OCI-LY1 (cell line): ENCODE results near the gene HOXD3.

ENCODE experiments used
- H2AFZ ChIP-seq: fragments of 200-600 bp; sonication (generic), shearing (Covaris generic); 2 replicates; pipeline ENCODE4 v1.6.0; 2014; ENCODE audit warnings: antibody characterized with exemption, mild to moderate bottlenecking, low read length
- H3F3A ChIP-seq: fragments of 200-600 bp; sonication (generic), shearing (Covaris generic); 2 replicates; pipeline ENCODE4 v1.6.0; 2014; ENCODE audit warnings: mild to moderate bottlenecking, antibody characterized with exemption, low read length, moderate library complexity; ENCODE audit not compliant: insufficient read depth
- H3K27ac ChIP-seq: fragments of 200-600 bp; sonication (generic); 2 replicates; pipeline ENCODE4 v1.5.1; 2014; ENCODE audit warnings: low read length, mixed run types, mild to moderate bottlenecking, low read depth; ENCODE audit not compliant: poor library complexity, severe bottlenecking
- H3K27me3 ChIP-seq: fragments of 200-600 bp; sonication (generic); 2 replicates; pipeline ENCODE4 v1.6.0; 2014; ENCODE audit warnings: antibody characterized with exemption, mild to moderate bottlenecking, low read length, moderate library complexity; ENCODE audit not compliant: insufficient read depth
- H3K36me3 ChIP-seq: fragments of 200-600 bp; sonication (generic); 2 replicates; pipeline ENCODE4 v1.6.1; 2014; ENCODE audit warnings: mild to moderate bottlenecking, antibody characterized with exemption, low read length, moderate library complexity, mixed read lengths; ENCODE audit not compliant: insufficient read depth
- H3K4me1 ChIP-seq: fragments of 200-600 bp; sonication (generic); 2 replicates; pipeline ENCODE4 v1.5.1; 2014; ENCODE audit warnings: mild to moderate bottlenecking, low read length, moderate library complexity; ENCODE audit not compliant: insufficient read depth, severe bottlenecking
- H3K4me2 ChIP-seq: fragments of 200-600 bp; sonication (generic), shearing (Covaris generic); 2 replicates; pipeline ENCODE4 v1.6.1; 2014; ENCODE audit warnings: low read length
- H3K4me3 ChIP-seq: fragments of 200-600 bp; sonication (generic); 2 replicates; pipeline ENCODE4 v1.5.1; 2014; ENCODE audit warnings: low read length, low read depth, mild to moderate bottlenecking, mixed read lengths; ENCODE audit not compliant: poor library complexity, severe bottlenecking
- H3K79me2 ChIP-seq: fragments of 200-600 bp; shearing (Covaris generic); 2 replicates; pipeline ENCODE4 v1.6.1; 2016; ENCODE audit warnings: mixed run types, low read length, mixed read lengths; ENCODE audit not compliant: insufficient read depth
- H3K9ac ChIP-seq: fragments of 200-600 bp; sonication (generic), shearing (Covaris generic); 2 replicates; pipeline ENCODE4 v1.6.1; 2014; ENCODE audit warnings: mild to moderate bottlenecking, low read length, mixed read lengths
- H3K9me2 ChIP-seq: fragments of 200-600 bp; sonication (generic), shearing (Covaris generic); 2 replicates; pipeline ENCODE4 v1.6.1; 2014; ENCODE audit warnings: low read depth, mild to moderate bottlenecking, low read length, mixed read lengths
- H3K9me3 ChIP-seq: fragments of 200-600 bp; shearing (Covaris generic); 2 replicates; pipeline ENCODE4 v1.6.1; 2014; ENCODE audit warnings: low read length, mixed read lengths
- H4K20me1 ChIP-seq: fragments of 200-600 bp; sonication (generic), shearing (Covaris generic); 2 replicates; pipeline ENCODE4 v1.6.0; 2016; ENCODE audit warnings: mild to moderate bottlenecking, low read length; ENCODE audit not compliant: insufficient read depth
- EZH2 ChIP-seq: fragments of 200-600 bp; sonication (generic), shearing (Covaris generic); IDR thresholded peaks from 2 replicates; pipeline ENCODE4 v1.8.0; 2017; ENCODE audit warnings: borderline replicate concordance, mixed run types, mild to moderate bottlenecking, antibody characterized with exemption, low read length, moderate library complexity, mixed read lengths
- TF ChIP-seq, protein P1 (sequence below): fragments of 200-600 bp; sonication (generic), shearing (Covaris generic); IDR thresholded peaks from 2 replicates; pipeline ENCODE4 v1.5.1; 2017; ENCODE audit warnings: mild to moderate bottlenecking, antibody characterized with exemption, low read length, moderate library complexity, mixed read lengths

The HOXD3 gene

DNA sequence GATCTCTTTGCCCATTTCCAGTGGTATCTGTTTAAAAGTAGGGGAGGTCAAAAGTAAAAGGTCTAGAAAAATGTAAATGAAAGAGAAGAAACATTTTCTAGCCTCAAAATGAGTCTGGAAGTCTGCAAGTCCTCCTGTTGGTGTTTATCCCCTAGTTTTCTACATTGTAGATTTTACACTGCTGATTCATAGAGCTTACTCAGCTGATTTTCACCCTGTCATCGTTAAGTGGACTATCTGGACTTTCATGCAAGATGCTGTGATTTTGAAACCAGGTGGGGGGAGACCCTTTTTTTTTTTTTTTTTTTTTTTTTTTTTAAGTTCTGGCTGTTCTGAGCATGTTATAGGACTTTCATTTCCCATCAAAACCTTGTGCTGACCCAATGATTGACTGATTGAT is 10.3 kb downstream of the HOXD3 start:
- Histone ChIP-seq H2AFZ (no peak overlapping the region), H3K9me2 (no peaks in the 10 kb centered on the region), H3K4me1 (no peaks in the 10 kb centered on the region), H3K9me3 (no peaks in the 10 kb centered on the region), H3K36me3 (no peaks in the 10 kb centered on the region), H4K20me1 (no peaks in the 10 kb centered on the region), H3K4me2 (no peak overlapping the region), H3K9ac (no peak overlapping the region), H3K27ac (no peak overlapping the region), H3F3A (no peaks in the 10 kb centered on the region), H3K79me2 (no peaks in the 10 kb centered on the region), H3K27me3 (peaks cover 5% of the 10 kb centered on the region; the same call in 1 of the 2 replicates), H3K4me3 (no peak overlapping the region)
- TF ChIP-seq EZH2, result no peak
- TF ChIP-seq, protein P1, sequence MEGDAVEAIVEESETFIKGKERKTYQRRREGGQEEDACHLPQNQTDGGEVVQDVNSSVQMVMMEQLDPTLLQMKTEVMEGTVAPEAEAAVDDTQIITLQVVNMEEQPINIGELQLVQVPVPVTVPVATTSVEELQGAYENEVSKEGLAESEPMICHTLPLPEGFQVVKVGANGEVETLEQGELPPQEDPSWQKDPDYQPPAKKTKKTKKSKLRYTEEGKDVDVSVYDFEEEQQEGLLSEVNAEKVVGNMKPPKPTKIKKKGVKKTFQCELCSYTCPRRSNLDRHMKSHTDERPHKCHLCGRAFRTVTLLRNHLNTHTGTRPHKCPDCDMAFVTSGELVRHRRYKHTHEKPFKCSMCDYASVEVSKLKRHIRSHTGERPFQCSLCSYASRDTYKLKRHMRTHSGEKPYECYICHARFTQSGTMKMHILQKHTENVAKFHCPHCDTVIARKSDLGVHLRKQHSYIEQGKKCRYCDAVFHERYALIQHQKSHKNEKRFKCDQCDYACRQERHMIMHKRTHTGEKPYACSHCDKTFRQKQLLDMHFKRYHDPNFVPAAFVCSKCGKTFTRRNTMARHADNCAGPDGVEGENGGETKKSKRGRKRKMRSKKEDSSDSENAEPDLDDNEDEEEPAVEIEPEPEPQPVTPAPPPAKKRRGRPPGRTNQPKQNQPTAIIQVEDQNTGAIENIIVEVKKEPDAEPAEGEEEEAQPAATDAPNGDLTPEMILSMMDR, result no peak

DNA sequence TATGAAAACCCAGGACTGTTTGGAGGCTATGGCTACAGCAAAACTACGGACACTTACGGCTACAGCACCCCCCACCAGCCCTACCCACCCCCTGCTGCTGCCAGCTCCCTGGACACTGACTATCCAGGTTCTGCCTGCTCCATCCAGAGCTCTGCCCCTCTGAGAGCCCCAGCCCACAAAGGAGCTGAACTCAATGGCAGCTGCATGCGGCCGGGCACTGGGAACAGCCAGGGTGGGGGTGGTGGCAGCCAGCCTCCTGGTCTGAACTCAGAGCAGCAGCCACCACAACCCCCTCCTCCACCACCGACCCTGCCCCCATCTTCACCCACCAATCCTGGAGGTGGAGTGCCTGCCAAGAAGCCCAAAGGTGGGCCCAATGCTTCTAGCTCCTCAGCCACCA is 12.1 kb downstream of the HOXD3 start:
- TF ChIP-seq EZH2, result no peak
- TF ChIP-seq, protein P1, result no peak
- no peak overlapping the region for H3K9ac ChIP-seq
- no peak overlapping the region for H2AFZ ChIP-seq
- no peaks in the 10 kb centered on the region for H3F3A ChIP-seq
- no peaks in the 10 kb centered on the region; the same call in 1 of the 2 replicates for H3K27me3 ChIP-seq
- H3K4me2 ChIP-seq, result no peak overlapping the region
- no peaks in the 10 kb centered on the region for H3K79me2 ChIP-seq
- H3K27ac ChIP-seq, result no peak overlapping the region
- H3K4me1 ChIP-seq, result no peaks in the 10 kb centered on the region
- H3K36me3 ChIP-seq, result no peaks in the 10 kb centered on the region
- H3K9me2 ChIP-seq, result no peaks in the 10 kb centered on the region
- no peaks in the 10 kb centered on the region for H3K9me3 ChIP-seq
- H3K4me3 ChIP-seq, result no peak overlapping the region
- H4K20me1 ChIP-seq, result no peaks in the 10 kb centered on the region

DNA sequence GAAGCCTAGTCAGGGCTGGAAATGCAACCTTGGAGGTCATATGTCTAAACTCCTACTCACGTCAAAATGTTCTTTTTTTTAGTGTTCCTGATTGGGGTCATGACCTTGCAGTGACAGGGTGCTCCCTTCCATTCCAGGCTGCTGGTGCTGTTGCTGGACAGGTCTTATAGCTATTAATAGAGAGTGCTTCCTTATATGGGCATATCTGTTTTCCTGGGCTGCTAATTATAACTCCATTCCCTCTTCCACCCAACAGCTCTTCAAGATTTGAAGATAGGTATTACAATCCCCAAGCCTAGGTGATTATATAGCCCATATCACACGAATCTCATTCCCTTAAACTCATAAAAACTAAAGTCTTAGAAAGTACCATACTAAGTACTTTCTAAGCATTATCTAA is 12.6 kb downstream of the HOXD3 start:
- Histone ChIP-seq H3K27me3 (no peaks in the 10 kb centered on the region; the same call in 1 of the 2 replicates), H3K36me3 (no peaks in the 10 kb centered on the region), H3K27ac (no peak overlapping the region), H3K9ac (no peak overlapping the region), H3K9me3 (no peaks in the 10 kb centered on the region), H3K79me2 (no peaks in the 10 kb centered on the region), H3K9me2 (no peaks in the 10 kb centered on the region), H2AFZ (no peak overlapping the region), H3K4me3 (no peak overlapping the region), H3K4me1 (peaks cover 2% of the 10 kb centered on the region), H3F3A (no peaks in the 10 kb centered on the region), H3K4me2 (no peak overlapping the region), H4K20me1 (no peaks in the 10 kb centered on the region)
- TF ChIP-seq, protein P1, result no peak
- TF ChIP-seq EZH2, result no peak
